Measurements from ENCODE around the gene NOD2. TPM values are rescaled to one million over a fixed set of nuclear protein-coding genes. Genes with fewer than 3 reads are reported as not detected.

NOD2 gene
- total RNA-seq, 1 donor from 2014 or later, result 43.5 TPM

DNA sequence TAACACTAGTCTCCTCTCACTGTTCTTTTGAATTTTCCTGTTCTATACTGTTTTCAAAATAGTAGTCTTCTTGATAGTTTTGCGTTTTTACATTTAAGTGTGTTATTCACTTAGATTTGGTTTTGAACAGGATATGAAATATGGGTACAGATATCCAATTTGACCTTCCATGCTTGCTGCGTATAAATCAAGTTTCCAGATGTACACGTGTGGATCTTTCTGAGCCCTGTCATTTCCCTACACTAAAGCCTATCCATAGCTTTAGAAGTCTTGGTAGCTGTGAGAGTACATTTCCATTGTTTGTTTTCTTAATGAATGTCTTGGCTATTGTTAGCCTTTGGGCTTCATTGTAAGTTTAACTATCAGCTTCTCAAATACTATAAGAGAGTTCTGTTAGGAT lies 68.8 kb downstream of the NOD2 start:
- TF ChIP-seq POLR2AphosphoS5 (IDR thresholded peaks at IDR 0.05; ENCODE audit: insufficient read depth in 1 of 2, low read depth in 1 of 2), result no peak
- TF ChIP-seq, protein P1, sequence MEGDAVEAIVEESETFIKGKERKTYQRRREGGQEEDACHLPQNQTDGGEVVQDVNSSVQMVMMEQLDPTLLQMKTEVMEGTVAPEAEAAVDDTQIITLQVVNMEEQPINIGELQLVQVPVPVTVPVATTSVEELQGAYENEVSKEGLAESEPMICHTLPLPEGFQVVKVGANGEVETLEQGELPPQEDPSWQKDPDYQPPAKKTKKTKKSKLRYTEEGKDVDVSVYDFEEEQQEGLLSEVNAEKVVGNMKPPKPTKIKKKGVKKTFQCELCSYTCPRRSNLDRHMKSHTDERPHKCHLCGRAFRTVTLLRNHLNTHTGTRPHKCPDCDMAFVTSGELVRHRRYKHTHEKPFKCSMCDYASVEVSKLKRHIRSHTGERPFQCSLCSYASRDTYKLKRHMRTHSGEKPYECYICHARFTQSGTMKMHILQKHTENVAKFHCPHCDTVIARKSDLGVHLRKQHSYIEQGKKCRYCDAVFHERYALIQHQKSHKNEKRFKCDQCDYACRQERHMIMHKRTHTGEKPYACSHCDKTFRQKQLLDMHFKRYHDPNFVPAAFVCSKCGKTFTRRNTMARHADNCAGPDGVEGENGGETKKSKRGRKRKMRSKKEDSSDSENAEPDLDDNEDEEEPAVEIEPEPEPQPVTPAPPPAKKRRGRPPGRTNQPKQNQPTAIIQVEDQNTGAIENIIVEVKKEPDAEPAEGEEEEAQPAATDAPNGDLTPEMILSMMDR (IDR thresholded peaks at IDR 0.05), result no peak
- no peak for TF ChIP-seq POLR2A (IDR thresholded peaks at IDR 0.05)
- no peak for DNase-seq (ENCODE audit: extremely low spot score in 2 of 2)
- Histone ChIP-seq H3K4me3 (no peak overlapping the region), H3K9me3 (no peaks in the 10 kb centered on the region), H3K27ac (no peak overlapping the region), H3K36me3 (peaks cover 0 to 12% of the 10 kb centered on the region in 2 donors), H3K4me1 (peaks cover 8% of the 10 kb centered on the region), H3K27me3 (no peaks in the 10 kb centered on the region)
- intact Hi-C loops (cut with DNase I), result no loop called here

DNA sequence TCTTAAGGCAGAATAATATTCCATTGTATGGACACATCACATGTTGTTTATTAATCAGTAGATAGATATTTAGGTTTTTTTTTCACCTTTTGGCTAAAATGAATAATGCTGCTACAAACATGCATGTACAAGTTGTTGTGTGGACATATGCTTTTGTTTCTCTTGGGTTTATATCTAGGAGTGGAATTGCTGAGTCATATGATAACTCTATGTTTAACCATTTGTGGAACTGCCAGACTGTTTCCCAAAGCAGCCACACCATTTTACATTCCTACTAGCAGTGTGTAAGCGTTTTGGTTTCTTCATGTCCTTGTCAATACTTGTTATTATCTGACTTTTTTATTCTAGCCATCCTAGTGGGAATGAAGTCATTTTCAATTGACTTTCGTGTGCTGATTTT lies 69.8 kb downstream of the NOD2 start:
- intact Hi-C loops (cut with DNase I), result no loop called here
- no peak overlapping the region for H3K27ac ChIP-seq
- peaks cover 8% of the 10 kb centered on the region for H3K4me1 ChIP-seq
- H3K36me3 ChIP-seq, result peaks cover 0 to 12% of the 10 kb centered on the region in 2 donors
- no peak for DNase-seq (ENCODE audit: extremely low spot score in 2 of 2)
- no peaks in the 10 kb centered on the region for H3K27me3 ChIP-seq
- H3K4me3 ChIP-seq, result no peak overlapping the region
- TF ChIP-seq, protein P1 (IDR thresholded peaks at IDR 0.05), result no peak
- TF ChIP-seq POLR2AphosphoS5 (IDR thresholded peaks at IDR 0.05; ENCODE audit: insufficient read depth in 1 of 2, low read depth in 1 of 2), result no peak
- TF ChIP-seq POLR2A (IDR thresholded peaks at IDR 0.05), result no peak
- H3K9me3 ChIP-seq, result no peaks in the 10 kb centered on the region

DNA sequence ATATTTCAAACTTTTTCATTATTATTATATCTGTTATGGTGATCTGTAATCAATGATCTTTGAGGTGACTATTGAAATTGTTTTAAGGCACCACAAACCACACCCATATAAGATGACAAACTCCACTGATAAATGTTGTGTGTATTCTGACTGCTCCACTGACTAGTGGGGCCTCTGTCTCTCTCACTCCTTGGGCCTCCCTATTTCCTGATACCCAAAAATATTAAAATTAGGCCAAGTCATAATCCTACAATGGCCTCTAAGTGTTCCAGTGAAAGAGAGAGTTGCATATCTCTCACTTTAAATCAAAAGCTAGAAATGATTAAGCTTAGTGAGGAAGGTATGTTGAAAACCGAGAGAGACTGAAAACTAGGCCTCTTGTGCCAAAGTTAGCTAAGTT lies 71.9 kb downstream of the NOD2 start:
- Histone ChIP-seq H3K4me1 (peaks cover 8% of the 10 kb centered on the region), H3K9me3 (no peaks in the 10 kb centered on the region), H3K27ac (no peak overlapping the region), H3K4me3 (no peak overlapping the region), H3K27me3 (no peaks in the 10 kb centered on the region), H3K36me3 (peaks cover 0 to 12% of the 10 kb centered on the region in 2 donors)
- DNase-seq (ENCODE audit: extremely low spot score in 2 of 2), result no peak
- intact Hi-C loops (cut with DNase I), result no loop called here
- TF ChIP-seq POLR2A (IDR thresholded peaks at IDR 0.05) (no peak), POLR2AphosphoS5 (IDR thresholded peaks at IDR 0.05; ENCODE audit: insufficient read depth in 1 of 2, low read depth in 1 of 2) (no peak)
- TF ChIP-seq, protein P1 (IDR thresholded peaks at IDR 0.05), result no peak

DNA sequence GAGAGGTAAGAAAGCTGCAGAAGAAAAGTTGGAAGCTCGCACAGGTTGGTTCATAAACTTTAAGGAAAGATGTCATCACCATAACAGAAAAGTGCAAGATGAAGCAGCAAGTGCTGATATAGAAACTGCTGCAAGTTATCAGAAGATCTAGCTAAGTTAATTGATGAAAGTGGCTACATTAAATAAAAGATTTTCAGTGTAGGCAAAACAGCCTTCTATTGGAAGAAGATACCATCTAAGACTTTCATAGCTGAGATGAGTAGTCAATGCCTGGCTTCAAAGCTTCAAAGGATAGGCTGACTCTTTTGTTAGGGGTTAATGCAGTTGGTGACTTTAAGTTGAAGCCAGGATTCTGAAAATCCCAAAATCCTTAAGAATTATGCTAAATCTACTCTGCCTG lies 72.5 kb downstream of the NOD2 start:
- Histone ChIP-seq H3K4me3 (no peak overlapping the region), H3K9me3 (no peaks in the 10 kb centered on the region), H3K4me1 (peaks cover 8% of the 10 kb centered on the region), H3K36me3 (peaks cover 0 to 12% of the 10 kb centered on the region in 2 donors), H3K27me3 (no peaks in the 10 kb centered on the region), H3K27ac (no peak overlapping the region)
- TF ChIP-seq POLR2A (IDR thresholded peaks at IDR 0.05) (no peak), POLR2AphosphoS5 (IDR thresholded peaks at IDR 0.05; ENCODE audit: insufficient read depth in 1 of 2, low read depth in 1 of 2) (no peak)
- TF ChIP-seq, protein P1 (IDR thresholded peaks at IDR 0.05), result no peak
- intact Hi-C loops (cut with DNase I), result no loop called here
- no peak for DNase-seq (ENCODE audit: extremely low spot score in 2 of 2)

DNA sequence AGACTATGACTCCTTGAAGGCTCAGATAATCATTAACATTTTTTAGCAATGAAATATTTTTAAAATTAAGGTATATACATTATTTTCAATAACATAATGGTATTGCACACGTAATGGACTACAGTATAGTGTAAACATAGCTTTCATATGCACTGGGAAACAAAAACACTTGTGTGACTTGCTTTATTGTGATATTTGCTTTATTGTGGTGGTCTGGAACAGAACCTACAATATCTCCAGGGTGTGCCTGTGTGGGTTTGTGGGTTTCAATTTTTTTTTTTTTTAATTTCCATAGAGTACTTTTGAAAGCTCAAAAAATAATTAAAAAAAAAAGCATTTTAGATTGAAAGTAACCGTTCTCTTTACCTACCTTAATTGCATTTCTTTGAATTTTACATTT lies 73.8 kb downstream of the NOD2 start:
- intact Hi-C loops (cut with DNase I), result no loop called here
- peaks cover 8% of the 10 kb centered on the region for H3K4me1 ChIP-seq
- no peaks in the 10 kb centered on the region for H3K27me3 ChIP-seq
- H3K36me3 ChIP-seq, result peaks cover 0 to 12% of the 10 kb centered on the region in 2 donors
- H3K9me3 ChIP-seq, result no peaks in the 10 kb centered on the region
- H3K4me3 ChIP-seq, result no peak overlapping the region
- TF ChIP-seq, protein P1 (IDR thresholded peaks at IDR 0.05), result no peak
- TF ChIP-seq POLR2AphosphoS5 (IDR thresholded peaks at IDR 0.05; ENCODE audit: insufficient read depth in 1 of 2, low read depth in 1 of 2) (no peak), POLR2A (IDR thresholded peaks at IDR 0.05) (no peak)
- DNase-seq (ENCODE audit: extremely low spot score in 2 of 2), result no peak
- no peak overlapping the region for H3K27ac ChIP-seq
